GM12878 (cell line): ENCODE data around the gene ROM1. TPM values are rescaled to one million over a fixed set of nuclear protein-coding genes. Genes with fewer than 3 reads are reported as not detected.

Experiments
- ATAC-seq: fragments of 200-7000 bp; cut with Tn5 transposase; 3 replicates; pipeline ENCODE4 v1.9.1; 2020; ENCODE audit warnings: mild to moderate bottlenecking, moderate library complexity
- BruUV-seq: library from RNA; stranded (reverse); fragments of 400-500 nt; replicated peaks from 2 replicates; lab custom pipeline; 2021; lab: Mats Ljungman, UMichigan
- CTCF ChIA-PET: fragments of 300-600 bp; sonication (Branson Sonifier 250); formaldehyde crosslinking; extraction: SDS; loops from one replicate; lab custom pipeline; 2021; ENCODE audit warnings: inconsistent platforms; lab: Yijun Ruan, JAX
- POLR2A ChIA-PET: fragments of 350-600 bp; formaldehyde crosslinking; extraction: SDS; loops from one replicate; lab custom pipeline; 2021; ENCODE audit warnings: inconsistent platforms; lab: Charles Lee
- RAD21 ChIA-PET: fragments of 300-600 bp; sonication (Branson Sonifier 250); formaldehyde crosslinking; loops from one replicate; lab custom pipeline; 2023; ENCODE audit warnings: antibody characterized with exemption; ENCODE audit not compliant: unreplicated experiment; lab: Charles Lee
- SMC1A ChIA-PET: fragments of 300-600 bp; sonication (Branson Sonifier 250); formaldehyde crosslinking; loops from one replicate; lab custom pipeline; 2023; ENCODE audit not compliant: unreplicated experiment, uncharacterized antibody; lab: Charles Lee
- DNase-seq: peaks from one replicate; pipeline ENCODE4 v3.0.0-alpha.2; 2011; ENCODE audit warnings: low read depth, low spot score
- FAIRE-seq: peaks from 3 replicates; lab custom pipeline; 2011; peaks lifted over from hg19 to GRCh38; lab: Jason Lieb, UNC
- H2AFZ ChIP-seq: 2 replicates; pipeline ENCODE4 v1.6.0; 2011; ENCODE audit warnings: low read depth, low read length, control low read depth; ENCODE audit not compliant: control insufficient read depth
- H3K27ac ChIP-seq: 2 replicates; pipeline ENCODE4 v1.5.1; 2011; ENCODE audit warnings: control low read depth; ENCODE audit not compliant: control insufficient read depth, insufficient read depth
- H3K27me3 ChIP-seq, 2 experiments: replicated peaks in 1 of 2; 2 replicates each; pipeline versions ENCODE4 v1.6.0 to v1.6.1; 2011; ENCODE audit warnings: low read length in 1 of 2; ENCODE audit not compliant: control insufficient read depth in 2 of 2, insufficient read depth in 2 of 2
- H3K36me3 ChIP-seq, 2 experiments: 2 replicates each; pipeline ENCODE4 v1.5.1; 2011; ENCODE audit warnings: low read length in 1 of 2; ENCODE audit not compliant: control insufficient read depth in 2 of 2, insufficient read depth in 2 of 2
- H3K4me1 ChIP-seq: 2 replicates; pipeline ENCODE4 v1.6.1; 2011; ENCODE audit warnings: mild to moderate bottlenecking, low read length, moderate library complexity, mixed read lengths; ENCODE audit not compliant: control insufficient read depth, insufficient read depth
- H3K4me2 ChIP-seq: 2 replicates; pipeline ENCODE4 v1.6.0; 2011; ENCODE audit warnings: control low read depth; ENCODE audit not compliant: control insufficient read depth, insufficient read depth
- H3K4me3 ChIP-seq: fragments of 200-600 bp; sonication (generic); 2 replicates; pipeline ENCODE4 v1.5.1; 2016
- H3K79me2 ChIP-seq: 2 replicates; pipeline ENCODE4 v1.6.0; 2011; ENCODE audit warnings: low read length; ENCODE audit not compliant: control insufficient read depth, insufficient read depth
- H3K9ac ChIP-seq: 2 replicates; pipeline ENCODE4 v1.8.0; 2011; ENCODE audit warnings: low read length, control low read depth, mixed read lengths; ENCODE audit not compliant: control insufficient read depth, insufficient read depth
- H3K9me3 ChIP-seq: replicated peaks from 3 replicates; pipeline ENCODE4 v1.5.1; 2011; ENCODE audit warnings: mild to moderate bottlenecking, low read length; ENCODE audit not compliant: control insufficient read depth, insufficient read depth
- H4K20me1 ChIP-seq: 2 replicates; pipeline ENCODE4 v1.6.0; 2011; ENCODE audit not compliant: control insufficient read depth, insufficient read depth
- ATF2 ChIP-seq: IDR thresholded peaks from 2 replicates; pipeline ENCODE4 v1.6.1; 2012; ENCODE audit warnings: low read length, inconsistent platforms
- CBFB ChIP-seq: IDR thresholded peaks from 2 replicates; pipeline ENCODE4 v1.6.1; 2016; ENCODE audit warnings: antibody characterized with exemption, low read depth
- EP300 ChIP-seq, 2 experiments: fragments of 150-350 bp in 1 of 2; IDR thresholded peaks; 2 replicates each; pipeline ENCODE4 v1.6.1; 2011 to 2012; ENCODE audit warnings: low read depth in 2 of 2, low read length in 2 of 2, borderline replicate concordance in 1 of 2, improper control_type of control experiment in 1 of 2, inconsistent platforms in 1 of 2; ENCODE audit not compliant: control insufficient read depth in 1 of 2
- GABPA ChIP-seq: IDR thresholded peaks from 2 replicates; pipeline ENCODE4 v1.6.1; 2014; ENCODE audit warnings: antibody characterized with exemption, low read depth, mild to moderate bottlenecking, inconsistent platforms
- HDAC2 ChIP-seq: fragments of 200-600 bp; sonication (generic); IDR thresholded peaks from 2 replicates; pipeline ENCODE4 v1.6.1; 2017
- IKZF1 ChIP-seq: fragments of 450-650 bp; conservative IDR thresholded peaks from 2 replicates; pipeline ENCODE4 v1.6.1; 2017; ENCODE audit warnings: antibody characterized with exemption, mild to moderate bottlenecking
- KLF5 ChIP-seq: fragments of 450-650 bp; IDR thresholded peaks from 2 replicates; pipeline ENCODE4 v1.6.1; 2014; ENCODE audit warnings: mild to moderate bottlenecking; ENCODE audit not compliant: partially characterized antibody
- MYB ChIP-seq: fragments of 150-350 bp; IDR thresholded peaks from 2 replicates; pipeline ENCODE4 v1.6.1; 2014; ENCODE audit warnings: mild to moderate bottlenecking, low read depth, low read length, borderline replicate concordance
- NBN ChIP-seq: fragments of 450-650 bp; IDR thresholded peaks from 2 replicates; pipeline ENCODE4 v1.6.1; 2016
- POLR2A ChIP-seq: IDR thresholded peaks from 2 replicates; pipeline ENCODE4 v1.6.1; 2011; ENCODE audit warnings: low read depth, mild to moderate bottlenecking, low read length
- STAT1 ChIP-seq: fragments of 450-650 bp; conservative IDR thresholded peaks from 2 replicates; pipeline ENCODE4 v1.6.1; 2014; ENCODE audit warnings: antibody characterized with exemption, mild to moderate bottlenecking
- ZSCAN29 ChIP-seq: fragments of 450-650 bp; IDR thresholded peaks from 2 replicates; pipeline ENCODE4 v1.6.1; 2017; ENCODE audit warnings: mild to moderate bottlenecking, moderate library complexity
- WGBS: methylation state at CpG from one replicate; pipeline ENCODE4 v1.1.6; 2016; ENCODE audit warnings: low lambda C conversion rate; ENCODE audit not compliant: insufficient replicate concordance, insufficient coverage; ENCODE audit errors: missing lambda C conversion rate; 5-methylcytosine and 5-hydroxymethylcytosine counted together
- in situ Hi-C: fragments of 300-500 bp; cut with MboI; formaldehyde crosslinking; loops from 9 replicates; pipeline ENCODE4 v1.14.3; 2018; ENCODE audit warnings: mixed read lengths
- intact Hi-C: fragments of 100-400 bp; cut with micrococcal nuclease; formaldehyde crosslinking; loops from one replicate; pipeline ENCODE4 v1.14.2; 2022; ENCODE audit not compliant: unreplicated experiment
- polyA plus RNA-seq, 11 experiments: library from polyadenylated mRNA; depleted of rRNA in 4 of 11; unstranded in 6 of 11; stranded (reverse) in 5 of 11; fragments of >200 nt; fragmentation: Nextera tagmentation in 4 of 11; fragmentation: Illumina TruSeq in 1 of 11; extraction: Ambion mirVana in 4 of 11; extraction: Trizol in 1 of 11; gene quantifications; 1 replicate in 1 of 11; 2 replicates in 10 of 11; pipeline versions ENCODE4 v1.2.1 to v1.2.3, GENCODE V29; 2011 to 2016; ENCODE audit warnings: inconsistent platforms in 2 of 11, missing spikeins in 2 of 11, low read depth in 1 of 11
- total RNA-seq, 4 experiments: library from RNA; depleted of rRNA in 3 of 4; stranded (reverse); fragments of >200 nt in 3 of 4; fragmentation: Illumina TruSeq in 1 of 4; extraction: Trizol in 1 of 4; gene quantifications; 2 replicates each; pipeline versions ENCODE4 v1.2.1 to v1.2.3, GENCODE V29; 2013 to 2021
- TF ChIP-seq, protein P1 (sequence below): fragments of 450-650 bp; IDR thresholded peaks from 2 replicates; pipeline ENCODE4 v1.6.1; 2016; ENCODE audit warnings: mild to moderate bottlenecking
- TF ChIP-seq, protein P2 (sequence below): fragments of 450-650 bp; IDR thresholded peaks from 2 replicates; pipeline ENCODE4 v1.6.1; 2016; ENCODE audit warnings: mild to moderate bottlenecking, moderate library complexity, borderline replicate concordance
- TF ChIP-seq, protein P3 (sequence below): fragments of 450-650 bp; IDR thresholded peaks from 2 replicates; pipeline ENCODE4 v1.6.1; 2017; ENCODE audit warnings: low read depth, mild to moderate bottlenecking, moderate library complexity

Gene ROM1
- total and polyA plus RNA-seq, 10 of the 15 experiments (the other 5 are each of a cell fraction or from before 2014, with no cell fraction given), result 0.42 to 3.0 (median 1.1) TPM

DNA sequence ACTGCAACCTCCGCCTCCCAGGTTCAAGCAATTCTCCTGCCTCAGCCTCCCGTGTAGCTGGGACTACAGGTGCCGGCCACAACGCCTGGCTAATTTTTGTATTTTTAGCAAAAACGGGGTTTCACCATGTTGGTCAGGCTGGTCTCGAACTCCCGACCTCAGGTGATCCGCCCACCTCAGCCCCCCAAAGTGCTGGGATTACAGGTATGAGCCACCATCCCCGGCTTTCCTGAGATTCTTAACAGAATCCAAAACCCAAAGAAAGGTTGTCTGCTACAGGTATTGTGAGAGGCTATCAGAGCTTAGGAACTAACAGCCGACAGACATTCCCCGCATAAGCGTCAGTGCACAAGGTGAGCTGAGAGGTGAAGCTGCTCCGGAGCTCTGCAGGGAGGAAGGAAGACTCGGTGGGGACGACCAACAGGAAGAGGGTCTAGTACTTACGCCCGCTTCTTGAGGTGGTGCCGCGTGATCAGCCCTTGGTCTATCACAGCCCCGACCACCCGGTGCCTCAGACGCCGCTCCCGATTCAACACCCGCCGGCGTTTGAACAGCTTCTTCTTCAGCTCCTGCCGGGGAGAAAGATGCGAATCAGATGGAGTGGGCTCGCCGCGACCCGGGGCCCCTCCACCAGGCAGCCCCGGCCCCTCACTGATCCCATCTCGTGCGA, 51.5 kb downstream of the ROM1 start:
- RAD21 ChIA-PET, result interaction anchor here (0.8 to 2.7 kb wide), 31 partner anchors 9 to 240 kb away, joined by 3 to 26 read pairs (median 5); partner anchors contain the start of genes B3GAT3, EEF1G, GANAB and HNRNPUL2
- CTCF ChIA-PET, result interaction anchor here (0.6 to 2.1 kb wide), 19 partner anchors 9 to 773 kb away, joined by 3 to 11 read pairs (median 4); partner anchors contain the start of genes B3GAT3, GANAB, HNRNPUL2 and INTS5
- Histone ChIP-seq H3K9ac (peak overlapping the region; percentile 96), H3K4me3 (peak overlapping the region; percentile 95), H4K20me1 (no peaks in the 10 kb centered on the region), H3K27me3 (no peaks in the 10 kb centered on the region), H3K4me1 (peaks cover 7% of the 10 kb centered on the region), H3K36me3 (peaks cover 5 to 12% of the 10 kb centered on the region in 2 experiments), H3K27ac (peak overlapping the region; percentile 95), H2AFZ (peak overlapping the region; percentile 91), H3K79me2 (peaks cover 46% of the 10 kb centered on the region), H3K4me2 (peak overlapping the region; percentile 71), H3K9me3 (no peaks in the 10 kb centered on the region)
- POLR2A ChIA-PET, result interaction anchor here (0.6 to 16.2 kb wide), 35 partner anchors 13 to 541 kb away, joined by 3 to 295 read pairs (median 5); partner anchors contain the start of genes B3GAT3, EEF1G, GANAB and HNRNPUL2
- DNase-seq (no peak), FAIRE-seq (peak; percentile 54), ATAC-seq (peak; percentile 67)
- TSS peak; percentile 77 for BruUV-seq
- WGBS, result under 1% methylated on average over 36 of the region's 36 CpGs
- SMC1A ChIA-PET, result interaction anchor here (0.6 to 3.4 kb wide), 25 partner anchors 8 to 197 kb away, joined by 3 to 41 read pairs (median 4); partner anchors contain the start of genes B3GAT3, GANAB, HNRNPUL2 and INTS5
- intact Hi-C loops, result loop anchor here (1.0 kb wide), 1 partner anchor 11 kb away; the partner anchor contains the start of gene INTS5
- in situ Hi-C loops, result no loop called here
- TF ChIP-seq IKZF1 (0 out of 2 replicates have a peak, but pooled peaks have one; percentile 22), ATF2 (no peak), NBN (no peak), HDAC2 (no peak), ZSCAN29 (peak; percentile 82), MYB (no peak), KLF5 (no peak), CBFB (no peak), EP300 (IDR thresholded peaks at IDR 0.05; ENCODE audit: borderline replicate concordance in 1 of 2, control insufficient read depth in 1 of 2, low read depth in 2 of 2, low read length in 2 of 2) (no peak), STAT1 (no peak), GABPA (no peak), POLR2A (no peak)
- TF ChIP-seq, protein P1, sequence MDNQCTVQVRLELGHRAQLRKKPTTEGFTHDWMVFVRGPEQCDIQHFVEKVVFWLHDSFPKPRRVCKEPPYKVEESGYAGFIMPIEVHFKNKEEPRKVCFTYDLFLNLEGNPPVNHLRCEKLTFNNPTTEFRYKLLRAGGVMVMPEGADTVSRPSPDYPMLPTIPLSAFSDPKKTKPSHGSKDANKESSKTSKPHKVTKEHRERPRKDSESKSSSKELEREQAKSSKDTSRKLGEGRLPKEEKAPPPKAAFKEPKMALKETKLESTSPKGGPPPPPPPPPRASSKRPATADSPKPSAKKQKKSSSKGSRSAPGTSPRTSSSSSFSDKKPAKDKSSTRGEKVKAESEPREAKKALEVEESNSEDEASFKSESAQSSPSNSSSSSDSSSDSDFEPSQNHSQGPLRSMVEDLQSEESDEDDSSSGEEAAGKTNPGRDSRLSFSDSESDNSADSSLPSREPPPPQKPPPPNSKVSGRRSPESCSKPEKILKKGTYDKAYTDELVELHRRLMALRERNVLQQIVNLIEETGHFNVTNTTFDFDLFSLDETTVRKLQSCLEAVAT, result 0 out of 2 replicates have a peak, but pooled peaks have one; percentile 23
- TF ChIP-seq, protein P2, sequence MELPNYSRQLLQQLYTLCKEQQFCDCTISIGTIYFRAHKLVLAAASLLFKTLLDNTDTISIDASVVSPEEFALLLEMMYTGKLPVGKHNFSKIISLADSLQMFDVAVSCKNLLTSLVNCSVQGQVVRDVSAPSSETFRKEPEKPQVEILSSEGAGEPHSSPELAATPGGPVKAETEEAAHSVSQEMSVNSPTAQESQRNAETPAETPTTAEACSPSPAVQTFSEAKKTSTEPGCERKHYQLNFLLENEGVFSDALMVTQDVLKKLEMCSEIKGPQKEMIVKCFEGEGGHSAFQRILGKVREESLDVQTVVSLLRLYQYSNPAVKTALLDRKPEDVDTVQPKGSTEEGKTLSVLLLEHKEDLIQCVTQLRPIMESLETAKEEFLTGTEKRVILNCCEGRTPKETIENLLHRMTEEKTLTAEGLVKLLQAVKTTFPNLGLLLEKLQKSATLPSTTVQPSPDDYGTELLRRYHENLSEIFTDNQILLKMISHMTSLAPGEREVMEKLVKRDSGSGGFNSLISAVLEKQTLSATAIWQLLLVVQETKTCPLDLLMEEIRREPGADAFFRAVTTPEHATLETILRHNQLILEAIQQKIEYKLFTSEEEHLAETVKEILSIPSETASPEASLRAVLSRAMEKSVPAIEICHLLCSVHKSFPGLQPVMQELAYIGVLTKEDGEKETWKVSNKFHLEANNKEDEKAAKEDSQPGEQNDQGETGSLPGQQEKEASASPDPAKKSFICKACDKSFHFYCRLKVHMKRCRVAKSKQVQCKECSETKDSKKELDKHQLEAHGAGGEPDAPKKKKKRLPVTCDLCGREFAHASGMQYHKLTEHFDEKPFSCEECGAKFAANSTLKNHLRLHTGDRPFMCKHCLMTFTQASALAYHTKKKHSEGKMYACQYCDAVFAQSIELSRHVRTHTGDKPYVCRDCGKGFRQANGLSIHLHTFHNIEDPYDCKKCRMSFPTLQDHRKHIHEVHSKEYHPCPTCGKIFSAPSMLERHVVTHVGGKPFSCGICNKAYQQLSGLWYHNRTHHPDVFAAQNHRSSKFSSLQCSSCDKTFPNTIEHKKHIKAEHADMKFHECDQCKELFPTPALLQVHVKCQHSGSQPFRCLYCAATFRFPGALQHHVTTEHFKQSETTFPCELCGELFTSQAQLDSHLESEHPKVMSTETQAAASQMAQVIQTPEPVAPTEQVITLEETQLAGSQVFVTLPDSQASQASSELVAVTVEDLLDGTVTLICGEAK, result no peak
- TF ChIP-seq, protein P3, sequence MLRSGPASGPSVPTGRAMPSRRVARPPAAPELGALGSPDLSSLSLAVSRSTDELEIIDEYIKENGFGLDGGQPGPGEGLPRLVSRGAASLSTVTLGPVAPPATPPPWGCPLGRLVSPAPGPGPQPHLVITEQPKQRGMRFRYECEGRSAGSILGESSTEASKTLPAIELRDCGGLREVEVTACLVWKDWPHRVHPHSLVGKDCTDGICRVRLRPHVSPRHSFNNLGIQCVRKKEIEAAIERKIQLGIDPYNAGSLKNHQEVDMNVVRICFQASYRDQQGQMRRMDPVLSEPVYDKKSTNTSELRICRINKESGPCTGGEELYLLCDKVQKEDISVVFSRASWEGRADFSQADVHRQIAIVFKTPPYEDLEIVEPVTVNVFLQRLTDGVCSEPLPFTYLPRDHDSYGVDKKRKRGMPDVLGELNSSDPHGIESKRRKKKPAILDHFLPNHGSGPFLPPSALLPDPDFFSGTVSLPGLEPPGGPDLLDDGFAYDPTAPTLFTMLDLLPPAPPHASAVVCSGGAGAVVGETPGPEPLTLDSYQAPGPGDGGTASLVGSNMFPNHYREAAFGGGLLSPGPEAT, result peak; percentile 69
